CD4-positive, alpha-beta T cell treated with Interleukin-15 for 4 hours (primary cell): ENCODE results near the gene CACNA1H.
A peak's percentile ranks its signal among the peaks of the same experiment; 100 is the strongest.

Experiments
- DNase-seq: peaks from one replicate; pipeline ENCODE4 v3.0.0-alpha.2; 2020; ENCODE audit warnings: low spot score

The CACNA1H gene

GRCh38 chr16:1152651-1153259 lies at the start of gene CACNA1H:
CACNA1H (plus strand) TSS chr16:1153106; CDS start chr16:1153738, 632 bp downstream.
- peak; percentile 37 for DNase-seq

DNA sequence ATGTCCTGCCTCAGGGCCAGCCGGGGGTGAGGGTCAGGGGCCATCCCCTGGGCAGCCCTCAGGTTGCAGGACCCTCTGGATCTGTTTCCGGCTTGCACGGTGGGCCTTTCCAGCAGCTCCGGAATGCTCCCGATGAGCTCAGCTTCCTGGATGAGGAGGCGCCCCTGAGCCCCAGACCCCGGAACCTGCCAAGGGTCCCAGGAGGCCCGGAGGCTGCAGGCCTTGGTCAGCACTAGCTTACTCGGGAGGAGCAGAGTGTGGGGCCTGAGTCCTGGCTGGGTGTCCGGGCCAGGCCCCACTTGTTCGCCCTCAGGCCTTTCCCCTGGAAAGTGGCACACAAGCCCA lies 49.3 kb upstream of the CACNA1H start:
- DNase-seq = no peak

- peak; percentile 7 for DNase-seq
These were observed 46.9 kb upstream of the CACNA1H start for GRCh38 chr16:1105888-1106620.

DNA sequence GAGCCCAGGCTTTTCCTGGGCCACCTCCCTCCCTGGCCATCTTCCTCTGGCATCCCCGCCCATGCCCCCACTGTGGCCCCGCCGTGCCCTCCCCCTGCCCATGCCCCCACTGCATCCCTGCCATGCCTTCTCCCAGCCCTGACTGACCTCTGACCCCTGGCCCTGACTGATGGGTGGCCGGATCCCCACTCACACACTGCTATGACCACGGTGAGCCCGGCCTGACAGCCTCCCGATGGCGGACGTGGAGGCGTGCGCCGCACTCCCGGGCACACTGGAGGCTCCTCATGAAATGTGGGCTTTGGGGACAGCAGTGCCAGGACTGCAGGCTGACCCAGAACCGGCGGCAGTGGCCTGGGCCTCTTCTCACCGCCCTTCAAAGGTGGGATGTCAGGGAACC lies 46.2 kb upstream of the CACNA1H start:
- DNase-seq = no peak

DNA sequence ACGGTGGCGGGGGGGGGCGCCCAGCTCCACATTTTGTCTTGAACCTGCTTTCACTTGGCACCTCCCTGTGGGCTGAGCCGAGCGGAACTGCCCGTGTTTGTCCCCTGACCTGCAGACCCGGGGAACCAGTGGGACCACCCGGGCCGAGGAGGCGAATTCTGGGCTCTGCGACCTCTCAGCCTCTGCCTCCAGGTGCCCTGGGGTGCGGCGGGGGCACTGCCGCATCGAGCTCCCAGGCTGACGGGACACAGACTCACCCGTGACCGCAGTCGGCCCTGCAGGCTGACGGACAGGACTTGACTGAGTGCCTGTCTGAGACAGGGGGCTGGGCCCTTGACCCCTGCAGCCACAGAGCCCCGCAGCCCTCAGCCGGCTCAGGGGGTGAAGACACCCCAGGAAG lies 45.8 kb upstream of the CACNA1H start:
- no peak for DNase-seq

GRCh38 chr16:1107731-1108130 lies 45.2 kb upstream of the CACNA1H start:
- no peak for DNase-seq

- no peak for DNase-seq
These were observed 44.3 kb upstream of the CACNA1H start for GRCh38 chr16:1108299-1109252.

GRCh38 chr16:1109648-1110047 lies 43.3 kb upstream of the CACNA1H start:
- no peak for DNase-seq

- no peak for DNase-seq
These were observed 40.3 kb upstream of the CACNA1H start for GRCh38 chr16:1112506-1113184.

GRCh38 chr16:1113489-1113888 lies 39.4 kb upstream of the CACNA1H start:
- DNase-seq = no peak

DNA sequence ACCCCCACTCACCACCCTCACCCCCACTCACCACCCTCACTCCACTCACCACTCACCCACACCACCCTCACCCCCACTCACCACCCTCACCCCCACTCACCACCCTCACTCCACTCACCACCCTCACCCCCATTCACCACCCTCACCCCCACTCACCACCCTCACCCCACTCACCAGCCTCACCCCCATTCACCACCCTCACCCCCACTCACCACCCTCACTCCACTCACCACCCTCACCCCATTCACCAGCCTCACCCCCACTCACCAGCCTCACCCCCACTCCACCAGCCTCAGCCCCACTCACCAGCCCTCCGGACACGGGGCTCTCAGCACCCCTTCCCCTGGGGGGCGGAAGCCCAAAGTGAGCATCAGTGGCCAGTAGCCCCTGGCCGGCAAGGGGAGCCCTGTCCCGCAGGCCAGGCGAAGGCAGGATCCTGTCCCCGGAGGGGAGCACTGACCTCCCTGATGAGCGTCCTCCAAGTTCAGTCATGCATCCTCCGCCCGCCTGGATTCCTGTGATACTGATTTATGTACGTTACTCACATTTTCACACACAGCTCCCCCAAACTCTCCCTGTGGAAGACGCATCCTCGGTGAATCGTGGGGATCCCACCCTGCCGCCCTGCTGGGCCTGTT lies 38.9 kb upstream of the CACNA1H start:
- no peak for DNase-seq

DNA sequence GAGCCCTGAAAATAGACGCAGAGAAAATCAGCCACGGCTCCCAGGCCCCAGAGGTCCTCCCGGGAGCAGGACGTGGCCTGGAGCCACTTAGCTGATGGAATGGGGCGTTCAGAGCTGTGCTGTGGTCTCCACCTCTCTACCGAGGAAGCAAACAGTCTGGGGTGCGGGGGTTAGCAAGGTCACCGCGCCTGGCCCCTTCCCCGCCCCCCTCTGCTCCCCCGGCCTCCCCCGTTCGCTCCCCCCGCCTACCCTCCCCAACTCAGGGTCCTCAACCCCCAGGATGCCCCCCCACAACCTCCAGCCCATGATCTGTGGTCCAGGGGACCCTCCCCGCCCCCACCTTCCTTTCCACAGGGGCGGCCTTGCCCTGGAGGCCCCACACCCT lies 36.2 kb upstream of the CACNA1H start:
- no peak for DNase-seq

GRCh38 chr16:1117176-1117900 lies 35.6 kb upstream of the CACNA1H start:
- no peak for DNase-seq

DNA sequence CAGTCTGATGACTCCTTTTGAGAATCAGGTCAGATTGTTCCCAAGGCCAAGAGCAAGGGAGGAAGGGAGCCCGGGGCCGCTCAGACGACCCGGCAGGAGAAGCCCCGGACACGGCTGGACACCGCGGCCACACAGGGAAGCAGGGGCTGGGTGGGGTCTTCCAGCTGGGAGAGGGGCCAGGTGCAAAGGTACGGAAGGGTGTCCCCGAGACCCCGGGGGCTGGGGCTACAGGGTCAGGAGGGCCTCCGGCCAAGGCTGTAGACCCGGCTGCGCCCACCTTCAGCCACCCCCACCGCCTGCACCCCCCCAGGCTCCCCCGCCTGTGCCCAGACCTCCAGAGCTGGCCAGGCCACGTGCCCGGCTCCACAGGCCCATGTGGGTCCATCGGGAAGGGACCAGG lies 35.0 kb upstream of the CACNA1H start:
- no peak for DNase-seq

DNA sequence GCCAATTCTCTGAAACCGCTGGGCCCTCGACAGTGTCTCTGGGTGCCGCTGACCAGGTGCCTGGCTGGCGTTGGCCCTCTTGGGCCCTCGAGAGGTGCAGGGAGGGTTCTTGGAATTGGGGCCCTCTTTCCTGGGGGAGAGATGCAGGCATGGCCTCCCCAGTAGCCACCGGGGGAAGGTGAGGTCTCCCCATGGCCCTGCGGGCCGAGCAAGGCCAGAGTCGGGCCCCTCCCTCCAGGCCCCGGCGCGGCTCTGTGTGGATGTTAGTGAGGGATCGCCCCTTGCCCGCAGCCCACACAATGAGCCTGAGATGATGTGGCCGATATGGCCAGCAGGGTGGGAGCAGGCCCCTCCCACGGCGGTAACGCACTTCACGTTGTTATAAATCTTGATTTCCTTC lies 33.8 kb upstream of the CACNA1H start:
- DNase-seq = no peak

- no peak for DNase-seq
These were observed 32.9 kb upstream of the CACNA1H start for GRCh38 chr16:1119766-1120576.

DNA sequence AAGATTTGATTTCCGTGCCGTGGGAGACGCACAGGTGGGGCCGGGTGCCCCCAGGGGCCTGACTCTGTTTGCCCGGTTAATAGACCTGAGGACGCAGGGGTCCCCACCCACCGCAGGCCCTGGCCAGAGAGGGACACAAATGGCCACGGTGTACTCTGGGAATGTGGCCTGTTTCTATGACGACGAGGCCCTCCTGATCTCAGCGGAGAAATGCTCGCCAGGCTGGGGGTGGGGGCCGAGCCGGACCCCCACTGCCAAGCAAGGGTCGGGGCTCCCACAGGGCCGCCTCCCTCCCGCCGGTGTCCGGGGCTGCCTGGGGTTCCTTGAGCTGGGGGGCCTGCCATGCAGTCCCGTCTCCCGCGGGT lies 32.3 kb upstream of the CACNA1H start:
- DNase-seq = no peak

DNA sequence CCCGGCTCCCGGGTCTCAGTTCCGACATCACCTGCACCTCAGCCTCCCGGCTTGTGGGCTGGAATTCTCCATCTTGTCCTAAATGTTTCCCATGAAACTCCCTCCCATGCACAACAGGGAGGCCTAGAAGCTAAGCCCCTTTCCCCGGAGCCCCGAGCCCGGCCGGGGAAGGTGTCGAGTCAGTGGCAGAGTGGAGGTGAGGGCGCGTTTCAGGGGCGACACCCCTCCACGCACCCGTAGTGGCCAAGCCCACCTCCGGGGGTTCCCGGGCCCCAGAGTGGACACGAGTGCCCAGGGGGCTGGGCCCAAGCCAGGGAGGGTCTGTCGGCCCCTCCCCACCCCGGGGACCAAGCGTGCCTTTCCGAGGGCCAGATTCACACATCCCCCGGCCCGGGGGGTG lies 31.9 kb upstream of the CACNA1H start:
- no peak for DNase-seq

GRCh38 chr16:1121601-1122397 lies 31.1 kb upstream of the CACNA1H start:
- no peak for DNase-seq

GRCh38 chr16:1122398-1122765 lies 30.5 kb upstream of the CACNA1H start:
- DNase-seq = no peak
